OCI-LY3 (cell line): ENCODE measurements around the gene ZNF275.

ENCODE experiments used
- CTCF ChIP-seq: fragments of 200-600, 300-600 bp; sonication (generic); IDR thresholded peaks from 2 replicates; pipeline ENCODE4 v1.5.1; 2014; ENCODE audit warnings: antibody characterized with exemption, low read length, low read depth
- EZH2phosphoT487 ChIP-seq: fragments of 200-600 bp; shearing (Covaris generic); IDR thresholded peaks from 2 replicates; pipeline ENCODE4 v1.6.1; 2018; ENCODE audit warnings: antibody characterized with exemption, mixed run types, low read depth

DNA sequence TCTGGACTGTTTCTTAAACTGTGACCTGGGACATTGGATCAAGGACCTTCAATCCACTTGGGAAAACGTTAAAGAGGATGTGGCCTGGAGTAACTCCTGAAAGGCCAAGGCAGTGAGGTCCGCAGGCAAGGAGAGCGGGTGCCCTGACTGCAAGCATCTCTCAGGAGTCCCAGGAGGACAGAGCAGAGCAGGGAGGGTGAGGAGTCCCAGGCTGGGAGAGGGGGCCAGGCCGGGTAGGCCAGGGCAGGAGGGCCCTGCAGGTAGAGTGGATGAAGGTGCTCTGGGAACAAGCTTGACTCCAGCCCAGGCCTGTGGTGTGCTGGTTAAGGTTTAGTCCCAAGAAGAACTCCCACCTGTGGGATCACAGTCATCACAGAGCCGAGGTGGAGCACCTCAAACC lies 53.4 kb downstream of the ZNF275 start:
- TF ChIP-seq CTCF (no peak), EZH2phosphoT487 (no peak)
